HL-60 (cell line): Measurements from ENCODE around the gene PPP1R3C.

Experiments
- DNase-seq, 2 experiments: peaks; one replicate each; pipeline ENCODE4 v3.0.0-alpha.2; 2010 to 2020; ENCODE audit warnings: low read depth in 1 of 2, low spot score in 1 of 2
- H3K27ac ChIP-seq: fragments of 250-450 bp; sonication (Bioruptor Pico); replicated peaks from 2 replicates; pipeline ENCODE4 v1.5.1; 2020; ENCODE audit warnings: mild to moderate bottlenecking, moderate library complexity
- H3K27me3 ChIP-seq: fragments of 250-450 bp; sonication (Bioruptor Pico); 2 replicates; pipeline ENCODE4 v1.5.1; 2021; ENCODE audit warnings: mild to moderate bottlenecking, moderate library complexity; ENCODE audit not compliant: insufficient read depth, poor library complexity, severe bottlenecking
- H3K4me3 ChIP-seq: replicated peaks from 2 replicates; pipeline ENCODE4 v1.5.1; 2011; ENCODE audit warnings: mild to moderate bottlenecking, control low read depth, low read length; ENCODE audit not compliant: insufficient read depth
- CTCF ChIP-seq: IDR thresholded peaks from one replicate; pipeline ENCODE4 v1.5.1; 2011; ENCODE audit warnings: low read length, control low read depth, inconsistent platforms; ENCODE audit not compliant: insufficient read depth
- GABPA ChIP-seq: IDR thresholded peaks from 2 replicates; pipeline ENCODE4 v1.6.1; 2012; ENCODE audit warnings: low read depth
- POLR2AphosphoS5 ChIP-seq: IDR thresholded peaks from 2 replicates; pipeline ENCODE4 v1.6.1; 2012; ENCODE audit warnings: low read depth
- REST ChIP-seq: IDR thresholded peaks from 2 replicates; pipeline ENCODE4 v1.6.1; 2012; ENCODE audit warnings: low read depth; ENCODE audit not compliant: insufficient replicate concordance
- SPI1 ChIP-seq: IDR thresholded peaks from 2 replicates; pipeline ENCODE4 v1.6.1; 2012; ENCODE audit warnings: low read depth, mild to moderate bottlenecking, borderline replicate concordance

PPP1R3C gene

GRCh38 chr10:91635401-91636400 is 2.8 kb upstream of the PPP1R3C start:
- H3K4me3 ChIP-seq, result no peak overlapping the region
- DNase-seq, result peak; percentile 28 to 49
- peaks cover 24% of the 10 kb centered on the region for H3K27me3 ChIP-seq
- TF ChIP-seq REST (no peak), GABPA (no peak), CTCF (peak; percentile 52), SPI1 (no peak), POLR2AphosphoS5 (no peak)
- H3K27ac ChIP-seq, result no peak overlapping the region

- no peak for TF ChIP-seq SPI1
- no peak for TF ChIP-seq REST
- no peak for TF ChIP-seq CTCF
- no peak for TF ChIP-seq GABPA
- no peak overlapping the region for H3K4me3 ChIP-seq
- no peak overlapping the region for H3K27ac ChIP-seq
- no peak for DNase-seq
- peaks cover 24% of the 10 kb centered on the region for H3K27me3 ChIP-seq
Observed at GRCh38 chr10:91634898-91635297, 2.0 kb upstream of the PPP1R3C start.

GRCh38 chr10:91634246-91634645 is 1.4 kb upstream of the PPP1R3C start:
- no peak for TF ChIP-seq REST
- no peak for TF ChIP-seq GABPA
- no peak for TF ChIP-seq SPI1
- no peak for TF ChIP-seq POLR2AphosphoS5
- TF ChIP-seq CTCF, result no peak
- H3K4me3 ChIP-seq, result no peak overlapping the region
- no peak for DNase-seq
- H3K27me3 ChIP-seq, result peaks cover 24% of the 10 kb centered on the region
- H3K27ac ChIP-seq, result no peak overlapping the region
